Stimulated activated CD8-positive, alpha-beta memory T cell treated with anti-CD3 and anti-CD28 coated beads, Interleukin-15, amount 100 ng/mL, for 4 hours (primary cell): ENCODE measurements around the gene ALDH16A1.

Experiments used
- DNase-seq, 2 donors: peaks; one replicate each; pipeline ENCODE4 v3.0.0-alpha.2; 2020; ENCODE audit warnings: low read depth in 2 of 2

ALDH16A1 gene

DNA sequence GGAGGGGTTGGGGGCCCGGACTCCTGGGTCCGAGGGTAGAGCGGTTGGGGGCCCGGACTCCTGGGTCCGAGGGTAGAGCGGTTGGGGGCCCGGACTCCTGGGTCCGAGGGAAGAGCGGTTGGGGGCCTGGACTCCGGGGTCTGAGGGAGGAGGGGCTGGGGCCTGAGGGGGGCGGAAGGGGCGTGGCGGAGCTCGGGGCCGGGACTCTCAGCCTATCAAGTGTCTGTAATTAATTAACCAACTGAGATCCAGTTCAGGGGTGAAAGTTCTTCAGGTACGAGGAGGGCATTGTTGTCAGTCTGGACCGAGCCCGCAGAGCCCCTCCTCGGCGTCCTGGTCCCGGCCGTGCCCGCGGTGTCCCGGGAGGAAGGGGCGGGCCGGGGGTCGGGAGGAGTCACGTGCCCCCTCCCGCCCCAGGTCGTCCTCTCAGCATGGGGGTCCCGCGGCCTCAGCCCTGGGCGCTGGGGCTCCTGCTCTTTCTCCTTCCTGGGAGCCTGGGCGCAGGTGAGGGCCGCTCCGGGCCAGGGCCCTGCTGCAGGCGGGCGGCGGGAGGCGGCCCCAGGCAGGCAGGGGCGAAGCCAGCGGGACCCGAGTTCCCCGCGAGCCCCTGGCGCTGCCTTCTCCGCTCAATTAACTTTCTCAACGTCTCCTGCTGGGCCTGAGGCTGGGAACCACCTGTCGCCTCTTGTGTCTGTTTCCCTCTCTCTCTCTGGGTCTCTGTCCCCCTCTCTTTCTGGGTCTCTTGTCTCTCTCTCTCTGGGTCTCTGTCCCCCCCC lies 60.1 kb downstream of the ALDH16A1 start:
- DNase-seq = no peak

DNA sequence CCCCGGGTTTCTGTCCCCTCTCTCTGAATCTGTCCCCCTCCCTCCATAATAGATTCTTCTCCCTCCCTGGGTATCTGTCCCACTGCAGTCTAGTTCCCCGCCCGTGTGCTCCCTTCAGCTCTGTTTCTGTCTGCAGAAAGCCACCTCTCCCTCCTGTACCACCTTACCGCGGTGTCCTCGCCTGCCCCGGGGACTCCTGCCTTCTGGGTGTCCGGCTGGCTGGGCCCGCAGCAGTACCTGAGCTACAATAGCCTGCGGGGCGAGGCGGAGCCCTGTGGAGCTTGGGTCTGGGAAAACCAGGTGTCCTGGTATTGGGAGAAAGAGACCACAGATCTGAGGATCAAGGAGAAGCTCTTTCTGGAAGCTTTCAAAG lies 60.7 kb downstream of the ALDH16A1 start:
- no peak for DNase-seq

DNA sequence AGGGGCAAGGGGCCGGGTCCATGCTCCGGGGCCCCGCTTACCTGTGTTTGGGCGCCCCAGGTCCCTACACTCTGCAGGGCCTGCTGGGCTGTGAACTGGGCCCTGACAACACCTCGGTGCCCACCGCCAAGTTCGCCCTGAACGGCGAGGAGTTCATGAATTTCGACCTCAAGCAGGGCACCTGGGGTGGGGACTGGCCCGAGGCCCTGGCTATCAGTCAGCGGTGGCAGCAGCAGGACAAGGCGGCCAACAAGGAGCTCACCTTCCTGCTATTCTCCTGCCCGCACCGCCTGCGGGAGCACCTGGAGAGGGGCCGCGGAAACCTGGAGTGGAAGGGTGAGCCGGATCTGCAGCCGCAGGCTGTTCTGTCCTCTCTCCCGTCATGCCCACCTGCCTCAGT lies 61.1 kb downstream of the ALDH16A1 start:
- DNase-seq = no peak

DNA sequence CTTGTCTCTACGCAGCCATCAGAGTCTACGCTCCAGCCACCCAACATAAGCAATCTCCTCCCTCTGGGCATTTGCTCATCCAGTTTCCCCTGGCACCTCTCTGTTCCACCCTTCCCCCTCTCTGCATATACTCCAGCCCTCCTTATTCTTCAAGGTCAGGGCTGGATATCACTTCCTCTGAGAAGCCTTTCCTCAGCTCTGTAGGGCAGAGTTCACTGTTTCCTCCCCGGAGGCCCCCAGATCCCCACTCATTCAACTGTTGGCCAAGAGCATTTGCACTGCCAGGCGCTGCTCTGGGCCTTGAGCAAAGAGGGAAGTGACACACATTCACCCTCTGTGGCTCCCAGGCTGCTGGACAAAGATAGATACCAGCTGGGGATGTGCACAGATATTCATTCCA lies 62.7 kb downstream of the ALDH16A1 start:
- DNase-seq = no peak

DNA sequence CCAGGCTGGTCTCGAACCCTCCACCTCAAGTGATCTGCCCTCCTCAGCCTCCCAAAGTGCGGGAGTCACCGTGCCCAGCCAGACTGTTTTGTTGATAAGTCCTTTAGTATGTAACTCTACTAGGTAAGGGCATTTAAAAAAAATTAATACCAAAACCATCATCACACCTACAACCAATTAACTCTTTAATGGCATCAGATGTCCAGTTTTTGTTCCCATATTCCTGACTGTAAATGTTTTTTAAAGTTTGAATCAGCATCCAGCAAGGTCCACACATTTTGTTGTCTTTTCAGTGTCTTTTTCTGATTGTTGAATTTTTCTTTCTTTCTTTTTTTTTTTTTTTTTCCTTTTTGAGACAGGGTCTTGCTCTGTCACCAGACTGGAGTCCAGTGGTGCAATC lies 65.0 kb downstream of the ALDH16A1 start:
- no peak for DNase-seq
